GM23338 (cell line): ENCODE results near the gene ENPP7. TPM values are rescaled to one million over a fixed set of nuclear protein-coding genes. Genes with fewer than 3 reads are reported as not detected.

Source experiments
- ATAC-seq: fragments of 200-7000 bp; cut with Tn5 transposase; 3 replicates; pipeline ENCODE4 v1.9.1; 2020
- DNase-seq: peaks from one replicate; pipeline ENCODE4 v3.0.0-alpha.2; 2015; ENCODE audit warnings: low spot score
- H2AFZ ChIP-seq: fragments of 200-600 bp; sonication (generic); 2 replicates; pipeline ENCODE4 v1.8.0; 2016; ENCODE audit warnings: antibody characterized with exemption, mild to moderate bottlenecking, moderate library complexity
- H3F3A ChIP-seq: fragments of 200-600 bp; sonication (generic); replicated peaks from 2 replicates; pipeline ENCODE4 v1.8.0; 2017; ENCODE audit warnings: antibody characterized with exemption, mixed run types, low read depth
- H3K27ac ChIP-seq: fragments of 200-600 bp; sonication (generic); 2 replicates; pipeline ENCODE4 v1.6.1; 2016; ENCODE audit warnings: low read depth
- H3K27me3 ChIP-seq: fragments of 200-600 bp; sonication (generic); 2 replicates; pipeline ENCODE4 v1.8.0; 2016; ENCODE audit warnings: mild to moderate bottlenecking, mixed run types, moderate library complexity; ENCODE audit not compliant: insufficient read depth
- H3K36me3 ChIP-seq: fragments of 200-600 bp; sonication (generic); 2 replicates; pipeline ENCODE4 v1.8.0; 2016; ENCODE audit warnings: mild to moderate bottlenecking; ENCODE audit not compliant: insufficient read depth
- H3K4me1 ChIP-seq: fragments of 200-600 bp; sonication (generic); 2 replicates; pipeline ENCODE4 v1.8.0; 2016; ENCODE audit warnings: mild to moderate bottlenecking, moderate library complexity; ENCODE audit not compliant: insufficient read depth
- H3K4me2 ChIP-seq: fragments of 200-600 bp; sonication (generic); 2 replicates; pipeline ENCODE4 v1.7.1; 2017; ENCODE audit warnings: mixed run types
- H3K4me3 ChIP-seq: fragments of 200-600 bp; sonication (generic); 2 replicates; pipeline ENCODE4 v1.6.1; 2016; ENCODE audit warnings: mixed run types
- H3K79me2 ChIP-seq: fragments of 200-600 bp; sonication (generic); replicated peaks from 2 replicates; pipeline ENCODE4 v1.8.0; 2017; ENCODE audit warnings: mild to moderate bottlenecking; ENCODE audit not compliant: insufficient read depth
- H3K9me2 ChIP-seq: fragments of 200-600 bp; sonication (generic); 2 replicates; pipeline ENCODE4 v1.8.0; 2017; ENCODE audit not compliant: insufficient read depth
- H4K20me1 ChIP-seq: fragments of 200-600 bp; sonication (generic); replicated peaks from 2 replicates; pipeline ENCODE4 v1.8.0; 2017; ENCODE audit warnings: mild to moderate bottlenecking; ENCODE audit not compliant: insufficient read depth
- H3K27ac Mint-ChIP-seq: 2 replicates; pipeline ENCODE4 v1.8.0; 2020; ENCODE audit warnings: inconsistent platforms, mild to moderate bottlenecking, moderate library complexity, mixed read lengths
- H3K27me3 Mint-ChIP-seq: 3 replicates; pipeline ENCODE4 v1.8.0; 2022; ENCODE audit warnings: low read depth, mild to moderate bottlenecking, moderate library complexity, mixed read lengths, inconsistent platforms; ENCODE audit not compliant: insufficient read depth, poor library complexity
- H3K36me3 Mint-ChIP-seq: 3 replicates; pipeline ENCODE4 v1.8.0; 2021; ENCODE audit warnings: low read depth, mild to moderate bottlenecking, inconsistent platforms, moderate library complexity, mixed read lengths
- H3K4me1 Mint-ChIP-seq: 3 replicates; pipeline ENCODE4 v1.8.0; 2020; ENCODE audit warnings: mild to moderate bottlenecking, inconsistent platforms, mixed read lengths
- H3K4me3 Mint-ChIP-seq: 3 replicates; pipeline ENCODE4 v1.8.0; 2021; ENCODE audit warnings: moderate library complexity, mild to moderate bottlenecking, inconsistent platforms, mixed read lengths
- H3K9me3 Mint-ChIP-seq: 3 replicates; pipeline ENCODE4 v1.8.0; 2020; ENCODE audit warnings: moderate library complexity, mild to moderate bottlenecking, inconsistent platforms, mixed read lengths
- CREB1 ChIP-seq: fragments of 250-450 bp; sonication (Bioruptor Pico); IDR thresholded peaks from 2 replicates; pipeline ENCODE4 v1.5.0; 2020; ENCODE audit warnings: low read depth, mild to moderate bottlenecking, moderate library complexity
- CTCF ChIP-seq, 2 experiments: fragments of 200-600 bp in 1 of 2; sonication (generic) in 1 of 2; conservative IDR thresholded peaks; 2 replicates each; pipeline versions ENCODE4 v1.5.1 to v1.6.1; 2016 to 2017; ENCODE audit warnings: antibody characterized with exemption in 2 of 2, low read depth in 2 of 2, mild to moderate bottlenecking in 2 of 2, moderate library complexity in 1 of 2
- ETS1 ChIP-seq: IDR thresholded peaks from 2 replicates; pipeline ENCODE4 v1.6.1; 2016; ENCODE audit warnings: antibody characterized with exemption
- EZH2 ChIP-seq: fragments of 200-600 bp; sonication (generic); IDR thresholded peaks from one replicate; pipeline ENCODE4 v1.8.0; 2017; ENCODE audit warnings: antibody characterized with exemption, mild to moderate bottlenecking, low read depth; ENCODE audit not compliant: unreplicated experiment
- EZH2phosphoT487 ChIP-seq: fragments of 200-600 bp; sonication (generic); IDR thresholded peaks from one replicate; pipeline ENCODE4 v1.8.1; 2018; ENCODE audit warnings: antibody characterized with exemption; ENCODE audit not compliant: unreplicated experiment
- JUNB ChIP-seq: IDR thresholded peaks from one replicate; pipeline ENCODE4 v1.6.1; 2016; ENCODE audit warnings: antibody characterized with exemption; ENCODE audit not compliant: unreplicated experiment
- NANOG ChIP-seq: IDR thresholded peaks from 2 replicates; pipeline ENCODE4 v1.6.1; 2016; ENCODE audit warnings: antibody characterized with exemption, borderline replicate concordance
- POLR2AphosphoS5 ChIP-seq: IDR thresholded peaks from 2 replicates; pipeline ENCODE4 v1.6.1; 2016; ENCODE audit warnings: antibody characterized with exemption, low read depth
- REST ChIP-seq: IDR thresholded peaks from one replicate; pipeline ENCODE4 v1.6.1; 2018; ENCODE audit warnings: antibody characterized with exemption; ENCODE audit not compliant: unreplicated experiment
- STAT1 ChIP-seq: IDR thresholded peaks from one replicate; pipeline ENCODE4 v1.6.1; 2016; ENCODE audit warnings: antibody characterized with exemption; ENCODE audit not compliant: unreplicated experiment
- ZNF114 ChIP-seq: fragments of 250-450 bp; sonication (Bioruptor Pico); IDR thresholded peaks from 2 replicates; pipeline ENCODE4 v1.5.0; 2020; ENCODE audit warnings: mild to moderate bottlenecking, moderate library complexity
- ZNF331 ChIP-seq: fragments of 250-450 bp; sonication (Bioruptor Pico); IDR thresholded peaks from 2 replicates; pipeline ENCODE4 v1.5.0; 2020; ENCODE audit warnings: low read depth, mild to moderate bottlenecking, moderate library complexity
- ZNF462 ChIP-seq: fragments of 250-450 bp; sonication (Bioruptor Pico); IDR thresholded peaks from 2 replicates; pipeline ENCODE4 v1.5.0; 2020; ENCODE audit warnings: mild to moderate bottlenecking, moderate library complexity
- polyA plus RNA-seq: library from polyadenylated mRNA; unstranded; fragments of >200 nt; fragmentation: Nextera tagmentation; extraction: Ambion mirVana; gene quantifications from 2 replicates; pipeline ENCODE4 v1.2.1, GENCODE V29; 2016
- total RNA-seq: library from RNA; depleted of rRNA; stranded (reverse); fragments of >200 nt; shearing (Covaris generic); gene quantifications from 2 replicates; pipeline ENCODE4 v1.2.3, GENCODE V29; 2014

Gene ENPP7
- total and polyA plus RNA-seq, 2 experiments from 2014 or later = not detected

GRCh38 chr17:79765708-79766107, 35.0 kb downstream of the ENPP7 start:
- Mint-ChIP-seq H3K9me3 (no peaks in the 10 kb centered on the region; the same call in 2 of the 3 replicates), H3K4me1 (no peaks in the 10 kb centered on the region), H3K27me3 (peaks cover 7% of the 10 kb centered on the region), H3K36me3 (no peaks in the 10 kb centered on the region), H3K4me3 (no peak overlapping the region), H3K27ac (no peak overlapping the region)
- Histone ChIP-seq H3K4me2 (no peak overlapping the region), H3K79me2 (no peaks in the 10 kb centered on the region), H3K27ac (no peak overlapping the region), H3F3A (no peaks in the 10 kb centered on the region), H4K20me1 (no peaks in the 10 kb centered on the region), H3K4me1 (no peaks in the 10 kb centered on the region), H2AFZ (no peak overlapping the region), H3K36me3 (no peaks in the 10 kb centered on the region), H3K4me3 (no peak overlapping the region), H3K9me2 (no peaks in the 10 kb centered on the region), H3K27me3 (no peaks in the 10 kb centered on the region)
- TF ChIP-seq ZNF114 = no peak
- no peak for TF ChIP-seq ETS1
- no peak for TF ChIP-seq ZNF331 (CRISPR knock-in tag)
- TF ChIP-seq STAT1 = no peak
- no peak for TF ChIP-seq NANOG
- TF ChIP-seq POLR2AphosphoS5 = no peak
- TF ChIP-seq JUNB = no peak
- TF ChIP-seq CTCF (conservative IDR thresholded peaks at IDR 0.05; ENCODE audit: low read depth in 2 of 2) = no peak
- TF ChIP-seq CREB1 (CRISPR knock-in tag) = no peak
- TF ChIP-seq EZH2 = no peak
- TF ChIP-seq EZH2phosphoT487 = no peak
- TF ChIP-seq REST = no peak
- no peak for TF ChIP-seq ZNF462 (CRISPR knock-in tag)
- ATAC-seq (no peak), DNase-seq (no peak)
